GM21786 (cell line): ENCODE measurements around the gene KAT6B.
"Not testable (repeated sequence)": the region's sequence is repeated elsewhere in the genome, so short reads cannot be mapped to it uniquely, and the experiment has no call there.

ENCODE experiments used
- ATAC-seq: cut with Tn5 transposase; IDR thresholded peaks from one replicate; pipeline ENCODE4 v1.9.1; 2021; ENCODE audit not compliant: unreplicated experiment

KAT6B gene

DNA sequence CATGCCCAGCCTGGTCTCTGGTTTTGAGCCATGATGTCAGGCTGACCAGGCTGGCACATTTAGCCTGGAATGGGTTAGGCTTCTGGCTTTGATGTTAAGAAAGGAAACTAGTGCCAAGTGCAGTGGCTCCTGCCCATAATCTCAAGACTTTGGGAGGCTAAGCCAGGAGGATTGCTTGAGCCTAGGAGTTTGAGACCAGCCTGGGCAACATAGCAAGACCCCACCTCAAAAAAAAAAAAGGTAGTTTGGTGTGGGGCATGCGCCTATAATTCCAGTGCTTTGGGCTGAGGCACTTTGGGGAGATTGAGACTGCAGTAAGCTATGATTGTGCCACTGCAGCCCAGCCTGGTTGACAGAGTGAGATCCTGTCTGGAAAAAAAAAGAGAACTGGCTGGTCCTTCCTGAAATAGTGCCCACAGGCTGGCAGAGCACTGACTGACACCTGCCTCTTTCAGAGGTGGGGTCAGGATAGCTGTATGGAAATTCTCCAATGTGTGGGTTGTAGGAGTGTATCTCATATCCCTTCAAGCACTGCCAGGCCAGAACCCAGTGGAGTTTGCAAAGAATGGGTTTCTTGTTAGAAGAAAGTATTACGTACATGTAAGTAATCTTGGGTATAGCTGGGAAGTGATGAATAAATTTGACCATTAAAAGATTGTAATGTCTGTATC, 61.3 kb downstream of the KAT6B start:
- ATAC-seq: no peak

DNA sequence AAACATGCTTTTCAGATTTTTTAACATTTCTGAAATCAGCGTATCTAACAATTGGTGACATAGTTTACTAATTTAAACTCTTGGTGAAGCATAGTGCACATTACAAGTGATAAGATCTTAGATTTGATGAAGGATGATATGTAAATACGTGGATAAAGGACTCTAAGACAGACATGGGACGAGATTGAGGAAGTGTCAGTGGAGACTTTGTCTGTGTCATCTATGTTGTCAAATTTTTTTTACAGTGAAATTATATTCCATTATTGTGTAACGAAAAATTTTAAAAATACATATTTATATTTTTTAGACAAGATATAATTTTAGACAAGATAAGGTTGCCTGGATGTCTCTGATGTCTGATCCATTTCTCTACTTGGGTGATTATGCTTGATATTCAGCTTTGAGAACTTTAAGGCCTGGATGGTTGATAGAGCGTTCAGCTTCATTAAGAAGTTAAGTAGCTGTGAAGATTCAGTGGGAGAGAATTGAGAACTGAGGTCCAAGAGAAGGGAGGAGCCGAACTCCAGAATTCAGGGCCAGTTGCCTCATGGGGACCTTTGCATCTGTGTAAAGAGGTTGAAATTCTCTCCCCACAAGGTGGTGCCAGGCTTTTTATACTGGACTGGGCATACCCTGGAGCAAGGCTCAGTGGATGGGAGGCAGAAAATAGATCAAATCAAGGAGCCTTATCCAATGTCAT, 62.7 kb downstream of the KAT6B start:
- no peak for ATAC-seq

DNA sequence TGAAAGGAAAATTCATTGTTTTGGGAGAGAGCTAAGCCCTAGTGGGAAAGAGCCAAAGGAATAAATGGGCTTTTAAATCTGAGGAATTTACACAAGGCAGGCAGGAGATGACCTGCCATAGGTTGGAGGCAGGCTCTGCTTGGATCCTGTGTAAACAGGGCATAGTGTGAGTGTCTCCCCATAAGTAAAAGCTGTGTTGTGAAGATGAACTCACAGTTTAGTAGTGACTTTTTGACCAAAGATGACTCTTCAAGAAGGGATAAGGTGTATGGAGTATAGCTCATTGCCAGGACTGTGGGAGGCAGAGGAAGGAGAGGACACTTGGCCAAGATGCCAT, 63.2 kb downstream of the KAT6B start:
- ATAC-seq: no peak

DNA sequence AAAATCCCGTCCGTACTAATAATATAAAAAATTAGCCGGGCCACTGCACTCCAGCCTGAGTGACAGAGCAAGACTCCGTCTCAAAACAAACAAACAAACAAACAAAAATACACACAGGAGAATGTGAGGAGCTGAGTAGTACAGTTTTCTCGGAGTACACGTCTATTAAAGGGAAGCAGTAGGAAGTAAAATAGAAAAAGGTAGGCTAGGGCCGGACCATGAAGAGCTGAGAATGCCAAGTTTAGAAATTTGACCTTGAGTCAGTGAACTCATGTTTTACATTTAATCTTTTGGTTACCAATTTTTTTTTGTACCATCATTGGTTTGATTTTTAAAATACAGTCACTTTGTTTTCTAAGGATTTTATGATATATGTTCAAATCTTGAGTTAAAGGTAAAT, 64.1 kb downstream of the KAT6B start:
- ATAC-seq: no peak

DNA sequence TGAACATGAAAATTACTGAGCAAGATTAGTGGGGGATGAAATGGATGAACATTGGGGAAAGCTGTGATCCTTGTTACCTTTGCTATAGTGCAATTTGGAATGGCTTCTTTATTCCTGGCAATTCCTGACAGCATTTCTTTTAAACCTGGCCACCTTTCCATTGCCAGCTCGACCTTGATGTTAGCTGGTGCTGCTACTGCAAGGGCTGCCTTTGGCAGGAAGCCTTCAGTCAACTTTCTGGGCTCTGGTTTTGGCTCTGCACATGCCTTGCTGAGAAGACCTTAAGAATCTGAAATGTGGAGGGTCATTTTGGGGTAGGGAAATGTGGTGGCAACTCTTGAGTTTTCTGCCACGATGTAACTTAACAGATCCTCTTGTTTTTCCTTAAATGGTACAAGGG, 64.7 kb downstream of the KAT6B start:
- ATAC-seq: no peak

DNA sequence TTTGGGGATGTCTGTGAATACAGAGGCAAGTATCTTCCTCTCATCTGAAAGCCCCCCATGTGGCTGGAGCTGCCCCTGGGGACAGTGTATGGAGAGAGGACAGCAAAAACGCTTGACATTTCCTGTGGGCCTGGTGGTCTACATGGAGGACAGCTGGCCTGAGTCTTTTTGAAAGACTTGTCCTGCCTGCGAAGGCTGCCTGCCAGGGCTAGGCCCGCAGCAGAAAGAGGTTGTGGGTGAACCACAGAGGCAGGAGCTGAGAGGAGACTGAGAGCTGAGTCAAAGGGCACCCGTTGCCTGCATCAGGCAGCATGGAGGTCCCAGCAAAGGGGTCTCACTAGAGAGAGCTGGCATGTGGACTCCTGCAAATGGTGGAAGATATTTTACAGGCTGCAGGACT, 66.4 kb downstream of the KAT6B start:
- ATAC-seq: no peak

DNA sequence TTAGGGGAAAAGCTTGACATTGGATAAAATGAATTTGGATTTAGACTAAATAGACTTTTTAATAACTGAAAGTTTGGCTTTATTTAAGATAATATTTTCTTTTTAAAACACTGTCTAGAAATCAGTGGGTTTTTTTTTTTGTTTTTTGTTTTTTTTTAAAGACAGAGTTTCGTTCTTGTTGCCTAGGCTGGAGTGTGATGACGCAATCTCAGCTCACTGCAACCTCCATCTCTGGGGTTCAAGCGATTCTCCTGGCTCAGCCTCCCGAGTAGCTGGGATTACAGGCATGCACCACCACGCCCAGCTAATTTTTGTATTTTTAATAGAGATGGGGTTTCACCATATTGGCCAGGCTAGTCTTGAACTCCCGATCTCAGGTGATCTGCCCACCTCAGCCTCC, 66.9 kb downstream of the KAT6B start:
- not testable (repeated sequence) for ATAC-seq

DNA sequence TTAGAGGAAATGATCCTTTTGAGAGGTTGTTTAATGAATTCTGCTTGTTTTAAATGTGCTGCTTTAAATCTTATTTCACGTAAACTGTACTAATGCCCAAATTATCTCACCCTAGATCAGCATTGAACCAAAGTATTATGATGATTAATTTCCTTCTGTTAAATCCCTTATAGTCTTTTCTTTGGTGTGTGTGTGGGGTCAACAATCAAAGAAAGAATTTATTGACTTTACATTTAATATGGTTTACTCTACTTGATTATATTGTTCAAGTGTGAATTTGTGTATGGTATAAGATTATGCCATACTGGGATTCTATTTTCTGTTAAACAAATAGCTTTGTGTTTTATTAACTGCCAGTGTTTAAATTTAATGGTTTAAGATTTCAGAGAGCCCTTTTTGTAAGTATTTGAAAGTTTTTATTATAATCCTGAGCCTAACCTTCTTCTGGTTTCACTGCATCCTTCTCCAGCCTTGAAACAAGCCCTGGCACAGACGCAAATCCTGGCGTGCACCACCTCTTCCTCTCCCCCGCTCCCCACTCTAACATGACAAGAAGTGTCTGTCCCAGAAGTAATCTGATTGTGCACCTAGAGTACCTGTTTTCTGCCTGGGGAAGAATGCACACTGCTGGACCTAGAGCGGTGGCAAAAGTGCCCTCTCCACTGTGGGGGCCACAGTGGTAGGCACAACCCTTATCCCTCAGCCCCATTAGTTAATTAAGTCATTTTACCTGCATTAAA, 70.6 kb downstream of the KAT6B start:
- ATAC-seq: no peak

DNA sequence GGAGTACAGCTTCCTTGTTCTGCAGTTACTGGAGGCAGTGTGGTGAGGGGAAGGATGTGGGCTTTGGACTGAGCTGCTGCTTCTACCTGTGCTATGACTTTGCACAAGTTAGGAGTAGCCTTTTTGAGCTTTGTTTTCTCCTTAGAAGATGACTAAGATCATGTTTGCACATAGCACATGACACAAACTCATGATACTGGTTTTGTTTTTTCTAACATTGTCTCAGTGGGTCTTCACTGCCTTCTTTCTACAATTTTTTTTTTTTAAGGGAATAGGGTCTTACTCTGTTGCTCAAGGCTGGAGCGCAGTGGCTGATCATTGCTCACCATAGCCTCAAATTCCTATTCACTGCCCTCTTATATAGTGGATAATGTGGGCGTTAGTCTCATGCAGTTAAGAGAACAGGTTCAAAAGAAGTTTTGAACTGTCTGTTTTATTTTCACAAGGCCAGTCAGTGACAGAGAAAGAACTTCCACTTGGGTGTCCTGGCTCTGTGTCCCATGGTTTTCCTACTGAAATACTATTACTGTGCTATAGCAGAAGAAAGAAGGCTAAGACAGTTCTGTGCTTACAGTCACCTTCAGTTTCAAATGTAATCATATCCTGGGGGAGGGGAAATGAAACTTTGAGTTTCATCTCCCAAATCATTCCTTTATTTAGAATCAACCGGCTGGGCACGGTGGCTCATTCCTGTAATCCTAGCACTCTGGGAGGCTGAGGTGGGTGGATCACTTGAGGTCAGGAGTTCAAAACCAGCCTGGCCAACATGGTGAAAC, 72.0 kb downstream of the KAT6B start:
- peak; percentile 57 for ATAC-seq

DNA sequence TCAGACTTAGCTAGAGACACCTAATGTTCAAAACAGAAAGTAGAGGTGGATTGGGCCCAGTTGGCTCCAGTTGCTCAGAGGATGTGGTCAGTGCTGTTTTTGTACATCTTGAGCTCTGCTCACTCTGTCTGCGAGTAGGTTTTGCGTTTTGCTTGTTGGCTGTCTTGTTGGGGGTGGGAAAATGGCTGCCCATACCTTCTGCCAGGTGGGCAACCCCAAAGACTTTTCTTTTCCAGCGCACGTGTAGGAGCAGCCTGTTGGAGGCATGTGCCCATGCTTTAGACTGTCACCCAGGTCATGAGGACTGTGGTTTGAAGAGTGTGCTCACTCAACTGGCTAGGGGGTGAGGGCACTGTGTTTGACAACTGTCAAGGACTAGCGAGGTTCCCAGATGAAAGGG, 73.9 kb downstream of the KAT6B start:
- peak; percentile 56 for ATAC-seq

DNA sequence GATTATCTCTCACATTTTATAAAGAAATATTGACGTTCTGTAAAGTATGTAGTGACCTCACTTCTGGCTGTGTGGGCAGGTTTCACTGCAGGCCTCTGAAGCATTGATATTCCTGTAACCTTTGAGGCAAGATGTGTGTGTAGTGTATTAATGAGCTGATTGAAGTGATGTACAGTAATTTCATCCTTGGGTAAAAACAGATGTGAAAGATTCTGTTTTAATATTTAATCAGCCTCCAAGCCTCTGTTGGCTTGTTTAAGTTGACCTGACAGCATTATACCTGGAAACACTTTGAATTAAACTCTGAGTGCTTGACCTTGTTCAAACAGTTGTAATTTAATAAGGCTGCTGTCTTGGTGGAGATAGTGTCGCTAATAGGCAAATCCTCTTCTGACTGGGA, 74.9 kb downstream of the KAT6B start:
- no peak for ATAC-seq

DNA sequence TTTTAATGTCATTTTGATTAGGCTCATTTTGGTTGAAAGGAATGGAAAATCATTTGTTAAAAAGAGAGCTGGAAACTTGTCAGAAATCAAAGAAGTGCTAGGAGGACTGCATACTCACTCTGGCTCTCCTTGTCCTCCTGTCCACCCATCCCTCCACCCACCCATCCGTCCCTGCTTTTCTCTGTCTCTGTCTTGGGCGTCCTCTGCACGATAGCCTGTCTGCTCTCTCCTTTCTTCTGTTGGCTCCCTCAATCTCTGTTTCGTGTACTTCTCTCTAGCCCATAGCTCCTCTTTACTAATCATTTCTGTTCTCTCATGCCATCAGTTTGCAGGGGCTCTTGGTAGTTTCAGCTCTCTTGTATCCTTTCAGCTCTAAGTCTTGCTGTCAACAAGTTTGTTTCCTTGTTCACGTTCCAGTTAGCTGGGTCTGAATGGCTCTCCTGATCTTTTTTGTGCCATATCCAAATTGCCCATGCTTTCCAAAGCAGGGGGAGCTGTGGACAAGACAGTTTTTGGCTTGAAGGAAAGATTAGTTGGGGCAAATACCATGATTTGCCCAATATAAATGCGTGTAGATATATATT, 75.6 kb downstream of the KAT6B start:
- no peak for ATAC-seq

DNA sequence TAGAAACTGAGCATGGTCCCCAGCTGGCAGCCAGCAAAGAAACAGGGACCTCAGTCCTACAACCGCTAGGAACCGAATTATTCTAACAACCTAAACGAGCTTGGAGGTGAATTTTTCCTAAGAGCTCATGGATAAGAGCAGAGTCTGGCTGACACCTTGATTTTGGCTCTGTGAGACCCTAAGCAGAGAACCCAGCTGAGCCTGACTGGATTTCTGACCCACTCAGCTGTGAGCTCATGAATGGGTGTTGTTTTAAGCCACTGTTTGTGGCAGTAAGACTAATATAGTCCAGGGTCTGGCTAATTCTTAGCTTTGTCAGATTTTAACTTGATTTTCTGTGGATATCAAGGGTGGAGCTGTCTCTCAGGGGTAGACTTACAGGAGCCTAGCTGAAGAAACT, 77.1 kb downstream of the KAT6B start:
- ATAC-seq: no peak

DNA sequence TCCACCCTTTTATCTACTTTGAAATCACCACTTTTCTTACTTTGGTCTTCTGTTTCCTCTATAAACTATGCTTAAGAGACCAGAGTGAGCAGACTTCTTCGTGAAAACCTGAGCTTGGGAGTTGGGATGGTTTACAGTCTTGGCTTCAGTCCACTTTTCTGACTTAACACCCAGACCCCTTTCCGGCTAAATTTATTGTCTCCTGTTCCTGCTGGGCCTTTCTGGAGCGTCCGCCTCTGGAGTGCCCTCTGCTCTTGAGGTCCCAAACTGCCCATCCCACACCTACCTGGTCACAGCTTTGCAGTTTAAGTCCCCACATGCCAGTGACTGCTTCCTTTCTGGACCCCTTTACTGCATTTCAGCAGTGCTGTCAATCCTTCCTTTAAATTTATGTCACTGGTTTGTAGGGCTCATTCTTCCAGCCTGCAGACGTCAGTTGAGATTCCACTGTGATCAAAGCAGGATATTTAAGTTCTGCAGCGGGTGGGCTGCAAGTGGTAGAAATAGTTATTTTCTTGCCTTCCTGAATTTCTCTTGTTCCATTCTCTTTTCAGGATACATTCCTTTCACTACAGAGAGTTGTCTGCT, 80.3 kb downstream of the KAT6B start:
- no peak for ATAC-seq

DNA sequence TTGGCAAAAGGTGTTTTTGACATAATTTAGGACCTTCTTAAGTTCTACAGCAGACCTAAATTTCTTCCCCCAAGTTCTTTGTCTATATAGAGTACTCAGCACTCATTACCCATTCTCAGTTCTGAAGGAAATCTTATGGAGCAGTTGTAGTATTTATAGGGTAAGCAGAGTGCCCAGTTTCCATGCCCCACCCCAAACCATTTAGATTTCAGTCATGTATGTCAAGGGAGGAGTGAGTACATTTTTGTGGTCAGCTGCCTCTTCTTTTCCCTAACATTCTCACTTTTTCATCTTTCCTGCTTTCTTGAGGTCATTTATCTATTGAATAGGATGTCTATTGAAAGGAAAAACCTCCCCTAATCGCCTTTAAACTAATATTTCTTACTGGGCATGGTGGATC, 83.3 kb downstream of the KAT6B start:
- ATAC-seq: no peak

DNA sequence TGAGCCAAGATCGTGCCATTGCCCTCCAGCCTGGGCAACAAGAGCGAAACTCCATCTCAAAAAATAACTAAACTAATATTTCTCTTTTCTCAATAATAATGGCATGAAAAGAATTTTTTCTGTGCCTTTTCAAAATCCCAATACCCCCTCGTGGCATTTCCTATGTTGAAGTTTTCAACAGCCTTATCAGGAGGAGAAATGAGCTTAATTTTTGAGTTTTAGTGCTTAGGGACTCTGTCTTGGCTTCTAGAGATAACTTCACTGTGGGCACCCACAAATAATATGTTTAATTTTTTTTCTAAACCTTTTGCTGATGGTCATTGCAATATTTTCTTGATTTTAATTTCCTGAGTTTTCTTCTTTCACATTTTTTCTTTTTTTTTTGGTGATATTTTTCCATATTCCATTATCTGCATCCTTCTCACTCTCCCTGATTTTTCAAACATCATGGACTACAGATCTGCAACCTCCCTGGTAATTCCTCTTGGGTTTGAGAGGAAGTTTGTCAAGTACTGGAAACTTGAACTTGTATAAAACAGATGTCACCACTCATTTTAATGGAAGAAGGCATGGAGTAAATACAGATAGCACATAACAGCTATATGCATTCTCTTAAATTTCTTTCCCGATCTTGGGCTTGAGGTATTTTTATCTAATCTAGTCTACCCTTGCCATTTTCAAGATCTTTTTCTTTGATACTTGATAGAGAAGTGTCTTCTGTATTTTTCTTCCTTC, 84.0 kb downstream of the KAT6B start:
- no peak for ATAC-seq

DNA sequence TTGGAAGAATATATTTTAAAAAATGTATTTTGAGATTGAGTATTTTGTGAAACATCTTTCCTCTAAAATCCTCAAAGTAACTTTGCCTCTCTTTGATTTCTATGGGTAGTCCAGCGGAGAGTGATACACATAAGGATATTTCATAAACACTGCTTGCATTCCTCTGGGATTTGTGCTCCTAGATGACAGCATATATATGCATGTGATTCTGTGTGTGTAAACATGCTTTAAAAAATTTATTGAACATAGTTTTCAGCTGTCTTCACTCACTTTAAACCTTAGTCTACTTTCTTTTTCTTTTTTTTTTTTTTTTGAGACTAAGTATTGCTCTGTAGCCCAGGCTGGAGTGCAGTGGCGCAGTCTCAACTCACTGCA, 84.6 kb downstream of the KAT6B start:
- no peak for ATAC-seq

DNA sequence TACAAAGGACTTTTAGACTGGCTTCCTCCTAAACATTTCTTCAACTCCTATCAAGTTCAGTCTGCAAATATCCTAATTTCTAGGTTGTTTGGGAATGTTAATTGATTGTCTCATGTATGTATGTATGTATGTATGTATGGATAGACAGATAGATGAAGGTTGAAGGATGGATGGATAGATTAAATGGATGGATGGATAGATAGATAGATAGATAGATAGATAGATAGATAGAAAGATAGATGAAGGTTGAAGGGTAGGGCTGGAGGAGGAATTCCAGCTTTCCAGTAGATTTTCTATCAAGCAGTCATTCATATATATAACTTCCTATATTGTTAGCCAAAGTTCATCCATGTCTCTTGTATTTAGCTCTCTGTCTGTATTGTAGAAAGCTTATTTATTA, 85.8 kb downstream of the KAT6B start:
- no peak for ATAC-seq

DNA sequence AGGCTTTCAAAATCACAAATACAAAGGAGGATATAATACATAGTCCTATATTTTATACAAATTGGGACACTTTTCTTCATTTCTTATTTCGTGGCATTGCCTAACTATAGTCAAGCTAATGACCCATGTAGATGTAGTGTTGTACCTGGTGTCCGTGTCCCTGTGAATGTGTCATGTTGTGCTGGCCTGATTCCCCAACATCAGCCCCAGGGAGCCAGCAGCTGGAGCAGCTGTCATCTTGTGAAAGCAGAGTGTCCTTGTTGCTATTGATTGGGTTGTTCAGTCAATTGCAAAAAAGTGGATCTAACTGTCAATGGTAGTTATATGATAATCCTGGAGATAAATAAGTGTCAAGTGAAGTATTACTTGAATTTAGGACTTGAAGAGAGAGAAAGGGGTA, 86.3 kb downstream of the KAT6B start:
- ATAC-seq: no peak

DNA sequence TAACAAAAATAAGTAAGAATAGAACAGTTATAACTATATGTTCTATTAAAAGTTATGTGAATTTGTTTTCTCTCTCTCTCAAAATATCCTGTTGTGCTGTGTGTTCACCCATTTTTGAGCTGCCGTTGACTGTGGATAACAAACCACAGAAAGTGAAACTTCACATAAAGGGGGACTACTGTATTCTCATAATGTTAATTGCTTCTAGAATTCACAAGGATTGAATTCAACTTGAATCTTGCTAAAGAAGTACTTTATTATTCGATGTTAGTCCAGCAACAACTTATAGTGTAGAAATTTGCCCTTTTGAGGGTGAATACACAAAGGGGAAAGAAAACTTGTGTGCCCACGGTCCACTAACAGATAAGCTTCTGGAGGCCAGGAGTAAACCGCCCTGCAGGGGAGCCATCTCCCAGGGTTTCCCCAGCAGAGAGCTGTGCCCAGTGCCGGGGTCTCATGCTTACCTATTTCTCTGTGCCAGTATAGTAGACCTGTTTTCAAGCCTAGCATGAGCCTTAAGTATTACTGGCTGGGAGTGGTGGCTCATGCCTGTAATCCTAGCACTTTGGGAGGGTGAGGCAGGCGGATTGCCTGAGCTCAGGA, 87.1 kb downstream of the KAT6B start:
- peak; percentile 62 for ATAC-seq
